Ramos (cell line): ENCODE results near the gene THSD4.
"Not testable (repeated sequence)": the region's sequence is repeated elsewhere in the genome, so short reads cannot be mapped to it uniquely, and the experiment has no call there.

ENCODE experiments used
- in situ Hi-C: fragments of 300-500 bp; cut with MboI; formaldehyde crosslinking; loops from one replicate; pipeline ENCODE4 v1.14.3; 2022; ENCODE audit warnings: low sequenced_read_pairs; ENCODE audit not compliant: unreplicated experiment

Gene THSD4

DNA sequence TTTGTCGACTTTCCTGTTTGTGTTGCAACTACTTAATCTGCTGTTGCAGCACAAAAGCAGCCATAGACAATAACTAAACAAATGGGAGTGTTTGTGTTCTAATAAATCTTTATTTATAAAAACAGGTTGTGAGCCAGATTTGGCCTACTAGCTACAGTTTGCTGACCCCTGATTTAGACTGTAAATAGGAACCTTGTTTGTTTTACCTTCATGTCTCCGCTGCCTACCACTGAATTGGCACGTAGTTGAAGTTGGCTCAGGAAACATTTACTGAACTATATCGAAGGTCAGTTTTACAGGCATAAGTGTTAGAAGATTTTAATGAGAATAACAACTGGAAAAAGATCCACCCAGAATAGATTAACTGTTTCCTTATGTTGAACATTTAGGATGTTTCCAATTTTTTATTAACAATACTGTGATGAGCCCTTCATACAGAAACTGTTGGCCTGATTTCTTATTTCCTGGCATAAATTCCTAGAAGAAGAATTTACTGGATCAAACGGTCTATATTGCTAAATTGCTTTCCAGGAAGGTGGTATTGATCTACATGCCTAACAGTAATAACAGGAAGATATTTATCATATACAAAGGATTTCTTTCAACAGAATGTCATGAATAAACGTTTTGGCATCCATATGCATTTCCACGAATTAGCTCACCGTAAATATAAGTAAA lies 538.9 kb downstream of the THSD4 start:
- in situ Hi-C loops = no loop called here

DNA sequence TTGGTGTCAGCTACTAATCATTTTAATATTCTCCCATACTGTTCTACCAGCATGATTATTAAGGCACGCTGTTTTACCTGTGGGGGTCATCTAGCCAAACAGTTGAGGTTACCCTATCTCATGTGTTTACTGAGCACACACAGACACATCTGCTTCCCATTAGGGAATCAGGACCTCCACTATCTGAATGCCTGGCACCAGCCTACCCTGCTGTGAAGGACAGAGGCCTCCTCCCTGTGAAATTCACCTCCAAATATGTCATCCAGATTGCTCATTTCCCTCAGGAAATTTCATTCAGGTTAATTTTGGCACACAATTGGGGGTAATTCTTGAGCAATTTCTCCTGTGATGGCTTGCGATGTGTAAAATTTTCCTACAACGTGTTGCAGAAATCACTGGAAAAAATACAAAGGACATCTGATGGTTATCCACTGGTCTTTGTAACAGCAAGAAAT lies 539.5 kb downstream of the THSD4 start:
- in situ Hi-C loops = no loop called here

DNA sequence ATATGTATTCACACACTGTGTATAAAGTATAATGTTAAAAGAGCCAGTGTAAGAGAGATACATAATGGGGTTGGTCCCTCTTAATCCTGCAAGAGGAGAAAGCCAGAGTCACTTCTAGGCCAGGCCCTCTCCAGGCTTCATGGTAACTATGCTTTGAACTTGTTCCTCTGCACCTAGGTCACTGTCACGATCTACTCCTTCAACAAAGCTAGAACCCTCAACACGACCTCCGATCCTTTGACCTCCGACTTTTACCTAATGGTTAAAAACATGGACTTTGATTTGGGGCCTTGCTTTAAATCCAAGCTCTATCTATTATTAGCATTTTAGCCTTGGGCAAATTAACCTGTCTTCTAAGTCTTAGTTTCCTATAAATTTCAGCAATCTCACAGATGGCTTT lies 541.2 kb downstream of the THSD4 start:
- in situ Hi-C loops = no loop called here

DNA sequence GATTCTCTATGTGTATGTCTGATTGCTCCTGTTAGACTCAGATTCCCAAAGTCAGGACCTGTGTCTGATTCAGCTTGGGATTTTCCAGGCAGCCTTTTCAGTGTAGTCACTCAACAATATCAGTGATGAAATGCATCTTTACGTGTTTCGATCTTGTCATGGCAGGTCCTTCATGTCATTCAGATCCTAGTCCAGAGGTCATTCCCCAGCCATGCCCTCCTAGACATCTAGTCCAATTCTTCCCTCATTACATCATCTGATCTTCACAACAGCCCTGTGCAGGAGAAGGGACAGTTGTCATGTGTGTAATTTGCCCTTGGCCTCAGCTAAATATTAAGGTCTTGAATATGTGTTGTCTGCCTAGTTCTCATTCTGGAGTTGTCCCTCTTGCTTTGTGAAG lies 541.9 kb downstream of the THSD4 start:
- in situ Hi-C loops = no loop called here

DNA sequence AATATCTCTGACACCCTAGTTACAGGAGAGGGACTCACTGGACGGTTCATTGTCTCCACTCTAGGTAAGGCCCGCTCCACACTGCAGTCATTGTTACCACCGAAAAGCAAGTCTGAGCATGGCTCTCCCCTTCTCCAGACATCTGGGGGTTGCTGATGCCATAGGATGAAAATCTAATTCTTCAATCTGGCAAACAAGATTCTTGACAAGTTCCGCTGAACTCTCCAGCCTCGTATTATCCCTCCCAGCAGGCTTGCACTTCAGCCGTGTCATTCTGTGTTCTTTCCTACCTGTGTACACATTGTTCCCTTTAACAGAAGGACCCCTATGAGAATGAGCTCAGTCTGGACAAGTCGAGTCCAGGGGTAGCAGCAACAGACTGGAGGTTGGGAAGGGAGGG lies 542.8 kb downstream of the THSD4 start:
- in situ Hi-C loops = no loop called here

DNA sequence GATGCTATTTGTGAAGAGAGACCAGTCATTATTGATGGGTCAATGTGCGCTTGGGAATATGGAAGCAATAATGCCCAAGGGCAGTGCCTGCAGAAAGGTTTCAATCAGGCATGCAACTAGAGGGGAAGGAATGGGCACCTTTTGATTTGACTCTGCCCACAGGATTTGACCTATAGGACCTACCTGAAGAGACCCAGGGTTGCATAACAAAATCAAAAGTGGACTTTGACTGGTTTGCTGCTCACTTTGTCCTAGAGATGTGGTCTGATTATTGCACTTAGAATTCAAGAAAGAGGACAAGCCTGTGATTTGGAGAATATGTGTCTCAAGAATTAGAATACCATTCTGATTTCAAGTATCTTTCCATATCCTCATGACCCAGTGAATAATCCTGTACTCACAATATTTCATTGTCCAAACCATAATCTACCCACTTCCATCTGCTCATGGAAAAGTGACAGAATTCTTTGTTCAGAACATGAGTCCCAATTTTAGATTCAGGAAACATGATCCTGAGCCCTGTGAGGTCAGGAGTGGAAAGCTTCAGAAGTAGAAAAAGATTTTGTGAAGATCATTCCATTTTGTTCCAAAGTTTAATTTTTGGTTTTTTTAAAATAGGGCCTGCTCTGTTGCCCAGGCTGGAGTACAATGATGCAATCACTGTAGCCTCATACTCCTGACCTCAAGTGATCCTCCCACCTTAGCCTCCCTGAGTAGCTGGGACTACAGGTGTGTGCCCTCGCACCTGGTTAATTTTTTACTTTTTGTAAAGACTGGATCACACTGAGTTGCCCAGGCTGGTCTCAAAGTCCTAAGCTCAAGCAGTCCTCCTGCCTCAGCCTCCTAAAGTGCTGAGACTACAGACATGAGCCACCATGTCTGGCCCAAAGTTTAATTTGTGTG lies 543.8 kb downstream of the THSD4 start:
- in situ Hi-C loops = no loop called here

DNA sequence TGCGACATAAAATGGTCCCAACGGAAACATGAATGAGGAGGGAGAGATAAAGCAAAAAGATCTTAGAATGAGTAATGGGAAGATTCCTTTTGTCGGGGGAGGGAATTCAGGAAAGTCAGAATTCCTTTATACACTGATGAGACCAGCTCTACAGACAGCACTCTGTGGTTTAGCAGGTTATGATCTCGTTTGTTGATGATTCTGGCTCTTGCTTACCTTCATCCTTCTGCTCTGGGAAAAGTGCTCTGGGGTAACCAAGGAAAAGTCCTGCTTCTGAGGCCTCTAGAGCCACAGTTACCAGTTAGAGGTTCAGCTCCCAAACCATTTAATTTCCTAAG lies 544.4 kb downstream of the THSD4 start:
- in situ Hi-C loops = no loop called here

DNA sequence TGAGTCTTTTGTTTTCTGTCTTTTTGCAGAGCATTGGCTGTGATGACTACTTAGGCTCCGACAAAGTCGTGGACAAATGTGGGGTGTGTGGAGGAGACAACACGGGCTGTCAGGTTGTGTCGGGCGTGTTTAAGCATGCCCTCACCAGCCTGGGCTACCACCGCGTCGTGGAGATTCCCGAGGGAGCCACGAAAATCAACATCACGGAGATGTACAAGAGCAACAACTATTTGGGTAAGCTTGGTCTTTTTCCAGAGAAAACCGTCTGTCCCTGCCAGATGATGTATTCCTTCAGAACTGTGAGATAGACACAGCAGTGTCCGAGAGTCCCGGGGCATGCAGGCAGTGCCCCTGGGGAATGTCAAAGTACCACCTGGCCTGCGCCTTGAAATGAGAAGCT lies 545.2 kb downstream of the THSD4 start:
- in situ Hi-C loops = no loop called here

DNA sequence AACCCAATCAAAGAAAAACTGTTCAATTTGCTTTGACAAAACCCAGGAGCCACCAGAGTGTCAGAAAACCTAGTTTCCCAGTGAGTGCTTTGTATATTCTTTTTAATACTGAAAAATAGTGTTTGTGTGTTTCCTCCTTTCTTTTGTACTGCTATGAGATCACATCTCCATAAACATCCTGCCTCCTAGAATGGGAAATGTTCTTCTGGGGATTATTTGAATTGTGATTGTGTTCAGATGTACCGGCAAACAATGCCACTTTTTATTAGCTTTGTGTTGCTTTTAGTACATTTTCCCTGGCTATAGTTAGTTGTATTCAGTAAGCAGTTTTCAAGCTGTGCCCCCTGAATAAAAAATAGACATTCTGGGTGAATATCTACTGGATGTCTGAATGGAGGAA lies 547.0 kb downstream of the THSD4 start:
- in situ Hi-C loops = no loop called here

DNA sequence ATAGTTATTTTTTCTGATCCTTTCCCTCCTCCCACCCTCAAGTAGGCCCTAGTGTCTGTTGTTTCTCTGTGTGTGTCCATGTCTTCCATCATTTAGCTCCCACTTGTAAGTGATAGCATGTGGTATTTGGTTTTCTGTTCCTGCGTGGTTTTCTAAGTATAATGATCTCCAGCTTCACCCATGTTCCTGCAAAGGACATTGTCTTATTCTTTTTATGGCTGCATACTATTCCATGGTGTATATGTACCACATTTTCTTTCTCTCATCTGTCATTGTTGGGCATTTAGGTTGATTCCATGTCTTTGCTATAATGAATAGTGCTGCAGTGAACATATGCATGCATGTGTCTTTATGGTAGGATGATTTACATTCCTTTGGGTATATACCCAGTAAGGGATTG lies 549.4 kb downstream of the THSD4 start:
- in situ Hi-C loops = no loop called here

DNA sequence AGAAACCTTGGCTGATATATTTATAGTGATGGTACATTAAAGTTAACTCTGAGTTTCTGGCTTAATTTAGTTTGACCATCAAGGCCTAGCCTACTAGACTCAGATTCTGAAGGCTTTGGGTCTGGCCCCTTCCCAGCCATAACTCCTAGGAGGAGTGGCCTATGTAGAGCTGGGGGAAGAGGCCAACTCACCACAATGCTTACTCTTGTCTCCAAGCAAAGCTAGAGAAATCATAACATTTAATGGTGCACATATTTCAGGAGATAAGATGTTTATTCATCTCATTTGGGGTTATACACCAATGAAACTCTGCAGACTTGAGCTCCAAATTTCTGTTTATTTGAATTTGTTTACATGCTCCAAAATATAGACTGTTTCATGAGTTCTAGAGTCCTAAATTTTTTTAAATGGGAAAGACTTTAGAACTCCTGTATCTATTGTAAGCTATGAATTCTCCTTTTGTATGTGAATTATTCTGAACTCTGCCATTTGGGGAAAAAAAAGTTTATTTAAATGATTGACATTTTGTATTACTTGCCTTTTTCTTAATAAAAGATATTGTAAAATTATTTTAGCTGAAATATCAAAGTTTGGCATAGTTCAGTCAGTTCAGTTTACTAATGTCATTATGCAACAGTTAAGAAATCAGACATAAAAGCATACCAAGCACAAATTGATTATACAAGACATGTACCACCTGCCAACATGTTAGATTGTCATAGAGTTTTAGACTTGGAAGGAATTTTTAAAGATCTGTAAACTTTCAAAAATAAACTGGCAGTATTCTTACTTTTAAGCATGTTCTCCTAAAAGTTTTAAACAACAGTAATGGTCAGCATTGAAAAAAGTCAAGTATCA lies 551.7 kb downstream of the THSD4 start:
- in situ Hi-C loops = no loop called here

DNA sequence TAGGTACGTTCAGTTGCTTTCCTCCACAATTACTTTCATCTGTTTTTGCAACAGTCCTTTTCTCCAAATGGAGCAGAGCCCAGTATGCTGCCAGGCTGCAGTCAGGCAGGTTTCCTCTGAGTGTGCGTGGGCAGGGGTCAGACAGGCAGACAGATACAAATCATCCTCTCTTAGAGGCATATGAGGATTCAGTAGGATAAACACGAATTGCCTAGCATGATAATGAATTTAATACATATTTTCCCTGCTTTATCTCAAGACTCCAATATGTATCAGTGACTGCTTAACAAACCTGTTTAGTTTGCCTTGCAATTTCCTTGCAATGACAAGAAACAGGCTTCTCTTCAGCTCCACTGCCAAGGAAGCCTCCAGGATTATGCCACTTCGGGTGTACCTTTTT lies 554.4 kb downstream of the THSD4 start:
- in situ Hi-C loops = no loop called here

DNA sequence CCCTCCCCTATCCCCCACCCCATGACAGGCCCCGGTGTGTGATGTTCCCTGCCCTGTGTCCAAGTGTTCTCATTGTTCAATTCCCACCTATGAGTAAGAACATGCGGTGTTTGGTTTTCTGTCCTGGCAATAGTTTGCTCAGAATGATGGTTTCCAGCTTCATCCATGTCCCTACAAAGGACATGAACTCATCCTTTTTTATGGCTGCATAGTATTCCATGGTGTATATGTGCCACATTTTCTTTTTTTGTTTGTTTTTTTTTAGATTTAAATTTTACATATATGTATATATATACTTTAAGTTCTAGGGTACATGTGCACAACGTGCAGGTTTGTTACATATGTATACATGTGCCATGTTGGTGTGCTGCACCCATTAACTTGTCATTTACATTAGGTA lies 555.0 kb downstream of the THSD4 start:
- in situ Hi-C loops = not testable (repeated sequence)

DNA sequence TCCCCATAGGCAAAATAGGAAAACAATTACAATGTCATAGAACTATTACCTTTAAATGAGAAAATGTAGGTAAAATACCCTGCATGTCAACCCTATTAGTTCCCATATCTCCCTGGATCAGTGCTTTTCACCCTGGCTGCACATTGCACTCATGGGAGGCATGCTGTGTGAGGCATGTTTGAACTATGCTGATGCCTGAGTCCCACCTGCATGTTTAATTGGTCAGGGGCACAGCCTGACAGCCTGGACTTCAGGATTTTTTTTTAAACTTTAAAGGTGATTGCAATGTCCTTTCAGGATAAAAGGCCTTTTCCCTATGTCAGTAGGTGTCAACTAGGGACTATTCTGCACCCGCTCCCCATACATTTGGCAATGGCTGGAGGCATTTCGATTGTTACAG lies 559.1 kb downstream of the THSD4 start:
- in situ Hi-C loops = no loop called here

DNA sequence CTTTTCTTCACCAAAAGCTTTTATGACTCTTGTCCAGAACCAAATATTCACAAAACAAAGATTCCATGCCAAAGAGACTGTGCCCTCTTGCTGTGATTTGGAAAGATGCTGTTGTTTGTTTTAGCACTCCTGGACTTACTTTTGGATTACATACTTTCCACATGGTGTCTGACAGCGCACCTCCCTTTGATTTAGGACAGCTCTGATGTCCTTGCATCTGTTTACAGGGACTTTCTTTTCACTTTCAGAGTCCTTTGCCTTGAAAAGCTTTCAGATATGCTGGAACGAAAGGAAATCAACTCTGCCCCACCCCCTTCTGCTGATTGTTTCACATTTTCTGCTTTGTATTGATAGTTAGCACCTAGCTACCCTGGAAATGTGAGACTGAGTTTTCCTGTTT lies 562.1 kb downstream of the THSD4 start:
- in situ Hi-C loops = no loop called here

DNA sequence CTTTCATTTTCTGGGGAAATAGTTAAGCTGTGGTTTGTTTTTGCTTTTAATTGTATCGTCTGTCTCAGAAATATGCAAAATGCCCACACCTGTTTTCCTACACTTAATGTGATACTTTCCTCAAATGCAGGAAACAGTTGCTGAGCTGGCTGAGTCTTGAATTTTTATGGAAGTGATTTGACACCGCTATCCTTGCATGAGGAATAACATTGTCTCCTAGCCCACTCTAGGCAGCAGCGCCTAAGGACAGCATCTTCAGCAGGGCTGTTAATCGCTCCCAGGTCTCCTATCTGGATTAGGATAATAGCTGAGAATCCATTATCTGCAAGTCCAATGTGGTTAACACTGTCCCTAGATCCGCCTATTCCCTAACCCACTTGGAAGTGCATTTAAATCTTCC lies 562.5 kb downstream of the THSD4 start:
- in situ Hi-C loops = no loop called here

DNA sequence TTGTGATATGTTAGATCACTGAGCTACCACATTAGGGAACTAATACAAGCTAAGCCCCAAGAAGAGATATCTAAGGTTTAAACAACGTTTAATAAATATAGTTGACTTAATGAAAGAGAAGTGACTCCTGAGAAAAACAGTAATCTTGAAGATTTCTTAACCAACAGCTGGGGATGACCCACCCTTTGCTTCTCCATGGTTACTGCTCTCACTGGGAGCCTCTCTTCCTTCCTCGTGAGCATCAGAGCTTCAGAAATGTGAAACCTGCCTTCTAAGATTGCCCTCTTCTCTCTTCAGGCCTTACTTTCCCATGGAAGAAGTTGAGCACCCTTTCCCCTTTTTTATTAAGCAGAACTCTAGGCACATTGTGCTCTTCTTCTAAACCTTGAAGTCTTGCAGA lies 562.9 kb downstream of the THSD4 start:
- in situ Hi-C loops = no loop called here

DNA sequence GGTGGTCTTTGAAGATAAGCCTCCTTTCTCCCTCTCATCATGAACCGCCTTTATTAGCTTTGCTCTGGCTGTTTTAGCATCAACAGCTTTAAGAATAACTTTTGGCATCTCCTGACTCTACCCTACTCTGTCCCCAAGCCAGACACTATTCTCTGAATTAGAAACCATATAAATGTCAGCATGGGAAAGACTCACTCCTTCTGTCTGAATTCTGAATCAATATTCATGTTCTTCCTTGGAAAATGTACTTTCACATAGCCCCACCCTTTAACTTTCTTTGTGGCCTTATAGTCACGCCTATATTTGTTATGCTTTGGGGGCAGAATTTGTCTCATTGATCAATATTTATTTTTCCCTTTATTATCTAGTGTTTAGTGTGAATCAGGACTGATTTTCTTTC lies 563.3 kb downstream of the THSD4 start:
- in situ Hi-C loops = no loop called here

DNA sequence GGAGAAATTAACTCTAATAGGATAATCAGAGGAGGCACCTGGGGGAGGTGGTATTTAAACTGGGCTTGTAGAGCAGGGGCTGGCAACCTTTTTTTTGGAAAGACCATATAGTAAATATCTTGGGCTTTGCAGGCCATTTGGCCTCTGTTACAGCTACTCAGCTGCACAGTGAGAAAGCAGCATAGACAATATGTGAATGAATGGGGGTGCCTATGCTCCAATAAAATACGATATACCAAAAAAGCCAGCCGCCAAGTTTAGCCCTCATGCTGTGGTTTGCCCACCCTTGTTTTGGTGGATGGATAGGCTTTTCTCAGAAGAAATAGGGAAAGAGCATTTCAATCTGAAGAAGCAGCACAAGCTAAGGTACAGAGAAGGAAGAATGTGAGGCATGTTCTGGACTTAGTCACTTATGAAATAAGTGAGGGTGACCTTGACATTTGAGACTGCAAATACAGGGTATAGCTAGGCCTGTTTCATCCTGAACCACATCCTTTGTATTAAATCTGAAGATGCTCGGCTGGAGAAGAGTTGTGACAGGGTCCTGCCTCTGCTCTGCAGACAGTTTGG lies 564.0 kb downstream of the THSD4 start:
- in situ Hi-C loops = no loop called here

DNA sequence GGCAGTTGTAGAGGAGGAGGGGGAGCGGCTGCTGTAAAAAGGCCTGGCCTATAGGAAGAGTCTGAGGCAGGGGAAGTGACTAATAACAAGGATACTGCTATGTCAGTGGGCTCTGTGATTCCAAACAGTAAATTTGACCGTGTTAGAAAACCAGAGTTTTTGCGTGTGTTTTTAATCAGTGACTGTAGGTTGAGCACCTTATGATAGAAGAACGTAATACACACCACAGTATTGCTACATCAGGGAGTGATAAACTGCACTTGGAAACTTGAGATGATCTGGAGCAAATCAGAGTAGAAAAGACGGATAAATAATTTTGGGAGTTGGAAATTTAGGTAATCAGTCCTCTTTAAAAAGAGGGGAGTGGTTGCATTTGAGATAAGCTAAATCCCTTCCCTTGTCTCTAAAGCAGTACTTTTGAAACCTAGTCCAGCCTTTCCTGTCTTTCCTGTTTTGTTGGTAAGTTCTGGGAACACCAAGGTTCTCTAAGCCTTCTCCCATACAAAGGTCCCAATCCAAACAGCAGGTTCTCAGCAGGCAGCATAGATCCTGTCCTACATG lies 564.6 kb downstream of the THSD4 start:
- in situ Hi-C loops = no loop called here
